GM23338 (cell line): ENCODE measurements around the gene UQCRC1. TPM values are rescaled to one million over a fixed set of nuclear protein-coding genes. Genes with fewer than 3 reads are reported as not detected.

Source experiments
- ATAC-seq: fragments of 200-7000 bp; cut with Tn5 transposase; 3 replicates; pipeline ENCODE4 v1.9.1; 2020
- DNase-seq: peaks from one replicate; pipeline ENCODE4 v3.0.0-alpha.2; 2015; ENCODE audit warnings: low spot score
- H2AFZ ChIP-seq: fragments of 200-600 bp; sonication (generic); 2 replicates; pipeline ENCODE4 v1.8.0; 2016; ENCODE audit warnings: antibody characterized with exemption, mild to moderate bottlenecking, moderate library complexity
- H3F3A ChIP-seq: fragments of 200-600 bp; sonication (generic); replicated peaks from 2 replicates; pipeline ENCODE4 v1.8.0; 2017; ENCODE audit warnings: antibody characterized with exemption, mixed run types, low read depth
- H3K27ac ChIP-seq: fragments of 200-600 bp; sonication (generic); 2 replicates; pipeline ENCODE4 v1.6.1; 2016; ENCODE audit warnings: low read depth
- H3K27me3 ChIP-seq: fragments of 200-600 bp; sonication (generic); 2 replicates; pipeline ENCODE4 v1.8.0; 2016; ENCODE audit warnings: mild to moderate bottlenecking, mixed run types, moderate library complexity; ENCODE audit not compliant: insufficient read depth
- H3K36me3 ChIP-seq: fragments of 200-600 bp; sonication (generic); 2 replicates; pipeline ENCODE4 v1.8.0; 2016; ENCODE audit warnings: mild to moderate bottlenecking; ENCODE audit not compliant: insufficient read depth
- H3K4me1 ChIP-seq: fragments of 200-600 bp; sonication (generic); 2 replicates; pipeline ENCODE4 v1.8.0; 2016; ENCODE audit warnings: mild to moderate bottlenecking, moderate library complexity; ENCODE audit not compliant: insufficient read depth
- H3K4me2 ChIP-seq: fragments of 200-600 bp; sonication (generic); 2 replicates; pipeline ENCODE4 v1.7.1; 2017; ENCODE audit warnings: mixed run types
- H3K4me3 ChIP-seq: fragments of 200-600 bp; sonication (generic); 2 replicates; pipeline ENCODE4 v1.6.1; 2016; ENCODE audit warnings: mixed run types
- H3K79me2 ChIP-seq: fragments of 200-600 bp; sonication (generic); replicated peaks from 2 replicates; pipeline ENCODE4 v1.8.0; 2017; ENCODE audit warnings: mild to moderate bottlenecking; ENCODE audit not compliant: insufficient read depth
- H3K9me2 ChIP-seq: fragments of 200-600 bp; sonication (generic); 2 replicates; pipeline ENCODE4 v1.8.0; 2017; ENCODE audit not compliant: insufficient read depth
- H4K20me1 ChIP-seq: fragments of 200-600 bp; sonication (generic); replicated peaks from 2 replicates; pipeline ENCODE4 v1.8.0; 2017; ENCODE audit warnings: mild to moderate bottlenecking; ENCODE audit not compliant: insufficient read depth
- H3K27ac Mint-ChIP-seq: 2 replicates; pipeline ENCODE4 v1.8.0; 2020; ENCODE audit warnings: inconsistent platforms, mild to moderate bottlenecking, moderate library complexity, mixed read lengths
- H3K27me3 Mint-ChIP-seq: 3 replicates; pipeline ENCODE4 v1.8.0; 2022; ENCODE audit warnings: low read depth, mild to moderate bottlenecking, moderate library complexity, mixed read lengths, inconsistent platforms; ENCODE audit not compliant: insufficient read depth, poor library complexity
- H3K36me3 Mint-ChIP-seq: 3 replicates; pipeline ENCODE4 v1.8.0; 2021; ENCODE audit warnings: low read depth, mild to moderate bottlenecking, inconsistent platforms, moderate library complexity, mixed read lengths
- H3K4me1 Mint-ChIP-seq: 3 replicates; pipeline ENCODE4 v1.8.0; 2020; ENCODE audit warnings: mild to moderate bottlenecking, inconsistent platforms, mixed read lengths
- H3K4me3 Mint-ChIP-seq: 3 replicates; pipeline ENCODE4 v1.8.0; 2021; ENCODE audit warnings: moderate library complexity, mild to moderate bottlenecking, inconsistent platforms, mixed read lengths
- H3K9me3 Mint-ChIP-seq: 3 replicates; pipeline ENCODE4 v1.8.0; 2020; ENCODE audit warnings: moderate library complexity, mild to moderate bottlenecking, inconsistent platforms, mixed read lengths
- CREB1 ChIP-seq: fragments of 250-450 bp; sonication (Bioruptor Pico); IDR thresholded peaks from 2 replicates; pipeline ENCODE4 v1.5.0; 2020; ENCODE audit warnings: low read depth, mild to moderate bottlenecking, moderate library complexity
- EZH2 ChIP-seq: fragments of 200-600 bp; sonication (generic); IDR thresholded peaks from one replicate; pipeline ENCODE4 v1.8.0; 2017; ENCODE audit warnings: antibody characterized with exemption, mild to moderate bottlenecking, low read depth; ENCODE audit not compliant: unreplicated experiment
- EZH2phosphoT487 ChIP-seq: fragments of 200-600 bp; sonication (generic); IDR thresholded peaks from one replicate; pipeline ENCODE4 v1.8.1; 2018; ENCODE audit warnings: antibody characterized with exemption; ENCODE audit not compliant: unreplicated experiment
- JUNB ChIP-seq: IDR thresholded peaks from one replicate; pipeline ENCODE4 v1.6.1; 2016; ENCODE audit warnings: antibody characterized with exemption; ENCODE audit not compliant: unreplicated experiment
- NANOG ChIP-seq: IDR thresholded peaks from 2 replicates; pipeline ENCODE4 v1.6.1; 2016; ENCODE audit warnings: antibody characterized with exemption, borderline replicate concordance
- POLR2AphosphoS5 ChIP-seq: IDR thresholded peaks from 2 replicates; pipeline ENCODE4 v1.6.1; 2016; ENCODE audit warnings: antibody characterized with exemption, low read depth
- STAT1 ChIP-seq: IDR thresholded peaks from one replicate; pipeline ENCODE4 v1.6.1; 2016; ENCODE audit warnings: antibody characterized with exemption; ENCODE audit not compliant: unreplicated experiment
- ZNF114 ChIP-seq: fragments of 250-450 bp; sonication (Bioruptor Pico); IDR thresholded peaks from 2 replicates; pipeline ENCODE4 v1.5.0; 2020; ENCODE audit warnings: mild to moderate bottlenecking, moderate library complexity
- ZNF331 ChIP-seq: fragments of 250-450 bp; sonication (Bioruptor Pico); IDR thresholded peaks from 2 replicates; pipeline ENCODE4 v1.5.0; 2020; ENCODE audit warnings: low read depth, mild to moderate bottlenecking, moderate library complexity
- polyA plus RNA-seq: library from polyadenylated mRNA; unstranded; fragments of >200 nt; fragmentation: Nextera tagmentation; extraction: Ambion mirVana; gene quantifications from 2 replicates; pipeline ENCODE4 v1.2.1, GENCODE V29; 2016
- total RNA-seq: library from RNA; depleted of rRNA; stranded (reverse); fragments of >200 nt; shearing (Covaris generic); gene quantifications from 2 replicates; pipeline ENCODE4 v1.2.3, GENCODE V29; 2014
- TF ChIP-seq, protein P1 (sequence below): fragments of 250-450 bp; sonication (Bioruptor Pico); IDR thresholded peaks from 2 replicates; pipeline ENCODE4 v1.5.0; 2020; ENCODE audit warnings: mild to moderate bottlenecking, moderate library complexity
- TF ChIP-seq, protein P2 (sequence below): IDR thresholded peaks from one replicate; pipeline ENCODE4 v1.6.1; 2018; ENCODE audit warnings: antibody characterized with exemption; ENCODE audit not compliant: unreplicated experiment
- TF ChIP-seq, protein P3 (sequence below), 2 experiments: fragments of 200-600 bp in 1 of 2; sonication (generic) in 1 of 2; conservative IDR thresholded peaks; 2 replicates each; pipeline versions ENCODE4 v1.5.1 to v1.6.1; 2016 to 2017; ENCODE audit warnings: antibody characterized with exemption in 2 of 2, low read depth in 2 of 2, mild to moderate bottlenecking in 2 of 2, moderate library complexity in 1 of 2
- TF ChIP-seq, protein P4 (sequence below): IDR thresholded peaks from 2 replicates; pipeline ENCODE4 v1.6.1; 2016; ENCODE audit warnings: antibody characterized with exemption

The UQCRC1 gene
- total and polyA plus RNA-seq, 2 experiments from 2014 or later = 232 to 439 TPM

DNA sequence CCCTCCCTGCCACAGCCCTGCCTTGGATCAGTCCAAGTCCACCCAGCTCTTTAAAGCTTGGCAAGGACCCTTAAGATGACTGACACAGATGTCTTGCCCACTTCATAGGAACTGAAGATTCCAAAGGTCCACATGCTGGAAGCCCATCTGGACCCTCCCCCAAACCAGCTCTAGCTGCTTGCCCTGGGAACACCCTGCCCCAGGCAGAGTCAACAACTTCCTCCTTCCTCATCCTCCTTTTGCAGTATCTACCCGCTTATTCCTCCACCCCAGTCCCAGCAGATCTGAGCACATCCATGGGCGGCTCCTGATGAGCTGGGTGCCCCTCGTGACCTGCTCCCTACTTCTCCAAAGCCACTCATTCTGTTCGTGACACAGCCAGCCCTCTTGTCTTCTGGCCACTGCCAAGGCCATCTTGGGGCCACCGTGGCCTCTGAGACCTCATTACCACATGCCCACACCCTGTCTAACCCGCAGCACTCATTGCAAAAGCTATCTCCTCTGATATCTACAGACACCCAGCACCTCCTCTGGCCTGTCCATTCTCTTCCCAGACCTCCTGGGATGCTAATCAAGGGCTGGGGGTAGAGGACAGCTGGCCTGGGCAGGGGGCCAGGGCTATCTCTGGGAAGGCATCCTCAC is 50.8 kb downstream of the UQCRC1 start:
- Histone ChIP-seq H4K20me1 (no peaks in the 10 kb centered on the region), H3K4me3 (no peak overlapping the region), H3K4me2 (no peak overlapping the region), H3K79me2 (peaks cover 21% of the 10 kb centered on the region), H3F3A (peaks cover 11% of the 10 kb centered on the region), H3K4me1 (peaks cover 30% of the 10 kb centered on the region), H3K36me3 (no peaks in the 10 kb centered on the region), H2AFZ (no peak overlapping the region), H3K27ac (no peak overlapping the region), H3K9me2 (no peaks in the 10 kb centered on the region), H3K27me3 (no peaks in the 10 kb centered on the region)
- Mint-ChIP-seq H3K9me3 (no peaks in the 10 kb centered on the region; the same call in 2 of the 3 replicates), H3K36me3 (no peaks in the 10 kb centered on the region; the same call in 2 of the 3 replicates), H3K4me3 (no peak overlapping the region; the same call in 2 of the 3 replicates), H3K4me1 (peaks cover 50% of the 10 kb centered on the region), H3K27ac (no peak overlapping the region), H3K27me3 (peaks cover 22% of the 10 kb centered on the region)
- DNase-seq (no peak), ATAC-seq (no peak)
- TF ChIP-seq, protein P1, sequence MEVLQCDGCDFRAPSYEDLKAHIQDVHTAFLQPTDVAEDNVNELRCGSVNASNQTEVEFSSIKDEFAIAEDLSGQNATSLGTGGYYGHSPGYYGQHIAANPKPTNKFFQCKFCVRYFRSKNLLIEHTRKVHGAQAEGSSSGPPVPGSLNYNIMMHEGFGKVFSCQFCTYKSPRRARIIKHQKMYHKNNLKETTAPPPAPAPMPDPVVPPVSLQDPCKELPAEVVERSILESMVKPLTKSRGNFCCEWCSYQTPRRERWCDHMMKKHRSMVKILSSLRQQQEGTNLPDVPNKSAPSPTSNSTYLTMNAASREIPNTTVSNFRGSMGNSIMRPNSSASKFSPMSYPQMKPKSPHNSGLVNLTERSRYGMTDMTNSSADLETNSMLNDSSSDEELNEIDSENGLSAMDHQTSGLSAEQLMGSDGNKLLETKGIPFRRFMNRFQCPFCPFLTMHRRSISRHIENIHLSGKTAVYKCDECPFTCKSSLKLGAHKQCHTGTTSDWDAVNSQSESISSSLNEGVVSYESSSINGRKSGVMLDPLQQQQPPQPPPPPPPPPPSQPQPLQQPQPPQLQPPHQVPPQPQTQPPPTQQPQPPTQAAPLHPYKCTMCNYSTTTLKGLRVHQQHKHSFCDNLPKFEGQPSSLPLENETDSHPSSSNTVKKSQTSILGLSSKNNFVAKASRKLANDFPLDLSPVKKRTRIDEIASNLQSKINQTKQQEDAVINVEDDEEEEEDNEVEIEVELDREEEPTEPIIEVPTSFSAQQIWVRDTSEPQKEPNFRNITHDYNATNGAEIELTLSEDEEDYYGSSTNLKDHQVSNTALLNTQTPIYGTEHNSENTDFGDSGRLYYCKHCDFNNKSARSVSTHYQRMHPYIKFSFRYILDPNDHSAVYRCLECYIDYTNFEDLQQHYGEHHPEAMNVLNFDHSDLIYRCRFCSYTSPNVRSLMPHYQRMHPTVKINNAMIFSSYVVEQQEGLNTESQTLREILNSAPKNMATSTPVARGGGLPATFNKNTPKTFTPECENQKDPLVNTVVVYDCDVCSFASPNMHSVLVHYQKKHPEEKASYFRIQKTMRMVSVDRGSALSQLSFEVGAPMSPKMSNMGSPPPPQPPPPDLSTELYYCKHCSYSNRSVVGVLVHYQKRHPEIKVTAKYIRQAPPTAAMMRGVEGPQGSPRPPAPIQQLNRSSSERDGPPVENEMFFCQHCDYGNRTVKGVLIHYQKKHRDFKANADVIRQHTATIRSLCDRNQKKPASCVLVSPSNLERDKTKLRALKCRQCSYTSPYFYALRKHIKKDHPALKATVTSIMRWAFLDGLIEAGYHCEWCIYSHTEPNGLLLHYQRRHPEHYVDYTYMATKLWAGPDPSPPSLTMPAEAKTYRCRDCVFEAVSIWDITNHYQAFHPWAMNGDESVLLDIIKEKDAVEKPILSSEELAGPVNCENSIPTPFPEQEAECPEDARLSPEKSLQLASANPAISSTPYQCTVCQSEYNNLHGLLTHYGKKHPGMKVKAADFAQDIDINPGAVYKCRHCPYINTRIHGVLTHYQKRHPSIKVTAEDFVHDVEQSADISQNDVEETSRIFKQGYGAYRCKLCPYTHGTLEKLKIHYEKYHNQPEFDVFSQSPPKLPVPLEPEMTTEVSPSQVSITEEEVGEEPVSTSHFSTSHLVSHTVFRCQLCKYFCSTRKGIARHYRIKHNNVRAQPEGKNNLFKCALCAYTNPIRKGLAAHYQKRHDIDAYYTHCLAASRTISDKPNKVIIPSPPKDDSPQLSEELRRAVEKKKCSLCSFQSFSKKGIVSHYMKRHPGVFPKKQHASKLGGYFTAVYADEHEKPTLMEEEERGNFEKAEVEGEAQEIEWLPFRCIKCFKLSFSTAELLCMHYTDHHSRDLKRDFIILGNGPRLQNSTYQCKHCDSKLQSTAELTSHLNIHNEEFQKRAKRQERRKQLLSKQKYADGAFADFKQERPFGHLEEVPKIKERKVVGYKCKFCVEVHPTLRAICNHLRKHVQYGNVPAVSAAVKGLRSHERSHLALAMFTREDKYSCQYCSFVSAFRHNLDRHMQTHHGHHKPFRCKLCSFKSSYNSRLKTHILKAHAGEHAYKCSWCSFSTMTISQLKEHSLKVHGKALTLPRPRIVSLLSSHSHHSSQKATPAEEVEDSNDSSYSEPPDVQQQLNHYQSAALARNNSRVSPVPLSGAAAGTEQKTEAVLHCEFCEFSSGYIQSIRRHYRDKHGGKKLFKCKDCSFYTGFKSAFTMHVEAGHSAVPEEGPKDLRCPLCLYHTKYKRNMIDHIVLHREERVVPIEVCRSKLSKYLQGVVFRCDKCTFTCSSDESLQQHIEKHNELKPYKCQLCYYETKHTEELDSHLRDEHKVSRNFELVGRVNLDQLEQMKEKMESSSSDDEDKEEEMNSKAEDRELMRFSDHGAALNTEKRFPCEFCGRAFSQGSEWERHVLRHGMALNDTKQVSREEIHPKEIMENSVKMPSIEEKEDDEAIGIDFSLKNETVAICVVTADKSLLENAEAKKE (CRISPR knock-in tag) = no peak
- TF ChIP-seq, protein P2, sequence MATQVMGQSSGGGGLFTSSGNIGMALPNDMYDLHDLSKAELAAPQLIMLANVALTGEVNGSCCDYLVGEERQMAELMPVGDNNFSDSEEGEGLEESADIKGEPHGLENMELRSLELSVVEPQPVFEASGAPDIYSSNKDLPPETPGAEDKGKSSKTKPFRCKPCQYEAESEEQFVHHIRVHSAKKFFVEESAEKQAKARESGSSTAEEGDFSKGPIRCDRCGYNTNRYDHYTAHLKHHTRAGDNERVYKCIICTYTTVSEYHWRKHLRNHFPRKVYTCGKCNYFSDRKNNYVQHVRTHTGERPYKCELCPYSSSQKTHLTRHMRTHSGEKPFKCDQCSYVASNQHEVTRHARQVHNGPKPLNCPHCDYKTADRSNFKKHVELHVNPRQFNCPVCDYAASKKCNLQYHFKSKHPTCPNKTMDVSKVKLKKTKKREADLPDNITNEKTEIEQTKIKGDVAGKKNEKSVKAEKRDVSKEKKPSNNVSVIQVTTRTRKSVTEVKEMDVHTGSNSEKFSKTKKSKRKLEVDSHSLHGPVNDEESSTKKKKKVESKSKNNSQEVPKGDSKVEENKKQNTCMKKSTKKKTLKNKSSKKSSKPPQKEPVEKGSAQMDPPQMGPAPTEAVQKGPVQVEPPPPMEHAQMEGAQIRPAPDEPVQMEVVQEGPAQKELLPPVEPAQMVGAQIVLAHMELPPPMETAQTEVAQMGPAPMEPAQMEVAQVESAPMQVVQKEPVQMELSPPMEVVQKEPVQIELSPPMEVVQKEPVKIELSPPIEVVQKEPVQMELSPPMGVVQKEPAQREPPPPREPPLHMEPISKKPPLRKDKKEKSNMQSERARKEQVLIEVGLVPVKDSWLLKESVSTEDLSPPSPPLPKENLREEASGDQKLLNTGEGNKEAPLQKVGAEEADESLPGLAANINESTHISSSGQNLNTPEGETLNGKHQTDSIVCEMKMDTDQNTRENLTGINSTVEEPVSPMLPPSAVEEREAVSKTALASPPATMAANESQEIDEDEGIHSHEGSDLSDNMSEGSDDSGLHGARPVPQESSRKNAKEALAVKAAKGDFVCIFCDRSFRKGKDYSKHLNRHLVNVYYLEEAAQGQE = no peak
- TF ChIP-seq CREB1 (no peak), STAT1 (no peak), EZH2 (no peak), ZNF331 (CRISPR knock-in tag) (no peak), NANOG (no peak), ZNF114 (no peak), POLR2AphosphoS5 (no peak), EZH2phosphoT487 (no peak), JUNB (no peak)
- TF ChIP-seq, protein P3, sequence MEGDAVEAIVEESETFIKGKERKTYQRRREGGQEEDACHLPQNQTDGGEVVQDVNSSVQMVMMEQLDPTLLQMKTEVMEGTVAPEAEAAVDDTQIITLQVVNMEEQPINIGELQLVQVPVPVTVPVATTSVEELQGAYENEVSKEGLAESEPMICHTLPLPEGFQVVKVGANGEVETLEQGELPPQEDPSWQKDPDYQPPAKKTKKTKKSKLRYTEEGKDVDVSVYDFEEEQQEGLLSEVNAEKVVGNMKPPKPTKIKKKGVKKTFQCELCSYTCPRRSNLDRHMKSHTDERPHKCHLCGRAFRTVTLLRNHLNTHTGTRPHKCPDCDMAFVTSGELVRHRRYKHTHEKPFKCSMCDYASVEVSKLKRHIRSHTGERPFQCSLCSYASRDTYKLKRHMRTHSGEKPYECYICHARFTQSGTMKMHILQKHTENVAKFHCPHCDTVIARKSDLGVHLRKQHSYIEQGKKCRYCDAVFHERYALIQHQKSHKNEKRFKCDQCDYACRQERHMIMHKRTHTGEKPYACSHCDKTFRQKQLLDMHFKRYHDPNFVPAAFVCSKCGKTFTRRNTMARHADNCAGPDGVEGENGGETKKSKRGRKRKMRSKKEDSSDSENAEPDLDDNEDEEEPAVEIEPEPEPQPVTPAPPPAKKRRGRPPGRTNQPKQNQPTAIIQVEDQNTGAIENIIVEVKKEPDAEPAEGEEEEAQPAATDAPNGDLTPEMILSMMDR (conservative IDR thresholded peaks at IDR 0.05; ENCODE audit: low read depth in 2 of 2) = no peak; a peak in 1 of 4 replicates
- TF ChIP-seq, protein P4, sequence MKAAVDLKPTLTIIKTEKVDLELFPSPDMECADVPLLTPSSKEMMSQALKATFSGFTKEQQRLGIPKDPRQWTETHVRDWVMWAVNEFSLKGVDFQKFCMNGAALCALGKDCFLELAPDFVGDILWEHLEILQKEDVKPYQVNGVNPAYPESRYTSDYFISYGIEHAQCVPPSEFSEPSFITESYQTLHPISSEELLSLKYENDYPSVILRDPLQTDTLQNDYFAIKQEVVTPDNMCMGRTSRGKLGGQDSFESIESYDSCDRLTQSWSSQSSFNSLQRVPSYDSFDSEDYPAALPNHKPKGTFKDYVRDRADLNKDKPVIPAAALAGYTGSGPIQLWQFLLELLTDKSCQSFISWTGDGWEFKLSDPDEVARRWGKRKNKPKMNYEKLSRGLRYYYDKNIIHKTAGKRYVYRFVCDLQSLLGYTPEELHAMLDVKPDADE = no peak
